ENCODE measurements around the gene HIGD2A. TPM values are rescaled to one million over a fixed set of nuclear protein-coding genes. Genes with fewer than 3 reads are reported as not detected.

The HIGD2A gene
- total RNA-seq, 2 experiments from 2014 or later, result 86.0 to 87.7 TPM

- Mint-ChIP-seq H3K9me3 (ENCODE audit: low read depth) (no peaks in the 10 kb centered on the region), H3K36me3 (peaks cover 24% of the 10 kb centered on the region), H3K27me3 (no peaks in the 10 kb centered on the region), H3K4me1 (peaks cover 33% of the 10 kb centered on the region), H3K4me3 (peak overlapping the region; percentile 96), H3K27ac (peak overlapping the region; percentile 98)
- ATAC-seq, result peak; percentile 4
- no peak for DNase-seq
- CTCF ChIA-PET, result interaction anchor here (1.2 to 1.6 kb wide), 3 partner anchors 28 to 126 kb away, joined by 4 to 6 read pairs (median 5); partner anchors contain the start of genes CLTB, HIGD2A and NOP16
Measured at GRCh38 chr5:176360894-176361436, 27.6 kb upstream of the HIGD2A start.

GRCh38 chr5:176361437-176362232, 26.9 kb upstream of the HIGD2A start, which contains the start of gene KIAA1191:
Gene KIAA1191, minus strand, starts transcription at chr5:176361764. Its CDS starts 2,256 bp downstream, at chr5:176359508.
- Mint-ChIP-seq H3K4me1 (peaks cover 36% of the 10 kb centered on the region), H3K27me3 (no peaks in the 10 kb centered on the region)
- CTCF ChIA-PET, result interaction anchor here (1.2 to 1.7 kb wide), 6 partner anchors 27 to 235 kb away, joined by 3 to 8 read pairs (median 6); partner anchors contain the start of genes CLTB, FAF2, HIGD2A and NOP16

GRCh38 chr5:176362233-176362490, 26.4 kb upstream of the HIGD2A start:
- Mint-ChIP-seq H3K4me1 (peaks cover 38% of the 10 kb centered on the region), H3K4me3 (peak overlapping the region; percentile 96), H3K27ac (peak overlapping the region; percentile 98), H3K9me3 (ENCODE audit: low read depth) (no peaks in the 10 kb centered on the region), H3K36me3 (peaks cover 18% of the 10 kb centered on the region), H3K27me3 (no peaks in the 10 kb centered on the region)
- no peak for ATAC-seq
- CTCF ChIA-PET, result interaction anchor here (1.2 to 1.7 kb wide), 6 partner anchors 26 to 235 kb away, joined by 3 to 8 read pairs (median 6); partner anchors contain the start of genes CLTB, FAF2, HIGD2A and NOP16
- DNase-seq, result no peak

More at GRCh38 chr5:176361437-176362232, 26.9 kb upstream of the HIGD2A start, which contains the start of gene KIAA1191:
- ATAC-seq (peak; percentile 91), DNase-seq (peak; percentile 98)
- Mint-ChIP-seq H3K27ac (peak within 1 kb of the TSS; percentile 98), H3K4me3 (peak within 1 kb of the TSS; percentile 96), H3K36me3 (peaks cover 18% of the 10 kb centered on the region), H3K9me3 (ENCODE audit: low read depth) (no peaks in the 10 kb centered on the region)

DNA sequence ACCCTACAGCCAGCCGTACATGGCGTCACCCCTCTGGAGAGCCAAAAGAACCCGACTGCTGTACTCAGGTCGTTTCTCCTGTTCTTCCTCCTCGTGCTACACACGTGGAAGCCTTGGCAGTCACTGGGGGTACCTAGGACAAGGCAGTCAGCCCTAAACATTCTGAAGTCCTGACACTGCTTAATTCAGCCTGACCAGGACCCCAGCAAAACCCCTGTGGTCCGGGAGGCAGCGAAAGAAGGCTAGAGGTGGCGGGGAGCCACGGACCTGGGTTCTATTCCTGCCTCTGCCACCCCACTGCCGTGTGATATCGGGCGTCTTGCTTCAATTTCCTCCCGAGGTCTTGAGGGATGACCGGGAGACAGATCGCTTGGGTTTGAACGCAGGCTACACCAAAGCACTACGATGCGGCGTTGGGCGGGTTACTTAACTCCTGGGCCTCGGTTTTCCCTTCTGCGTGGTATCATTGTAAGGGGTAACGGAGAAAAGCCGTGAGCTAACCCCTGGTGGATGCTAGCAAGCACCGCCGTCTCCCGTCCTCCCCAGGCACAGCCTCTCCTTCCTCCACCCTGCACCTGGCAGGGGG, 23.7 kb upstream of the HIGD2A start:
- ATAC-seq (no peak), DNase-seq (no peak)
- H3K36me3 Mint-ChIP-seq, result peaks cover 6% of the 10 kb centered on the region
- no peaks in the 10 kb centered on the region for H3K27me3 Mint-ChIP-seq
- H3K27ac Mint-ChIP-seq, result peak overlapping the region; percentile 40
- H3K4me3 Mint-ChIP-seq, result peak overlapping the region; percentile 68
- H3K9me3 Mint-ChIP-seq (ENCODE audit: low read depth), result no peaks in the 10 kb centered on the region
- CTCF ChIA-PET, result no interaction called here
- peaks cover 32% of the 10 kb centered on the region for H3K4me1 Mint-ChIP-seq

DNA sequence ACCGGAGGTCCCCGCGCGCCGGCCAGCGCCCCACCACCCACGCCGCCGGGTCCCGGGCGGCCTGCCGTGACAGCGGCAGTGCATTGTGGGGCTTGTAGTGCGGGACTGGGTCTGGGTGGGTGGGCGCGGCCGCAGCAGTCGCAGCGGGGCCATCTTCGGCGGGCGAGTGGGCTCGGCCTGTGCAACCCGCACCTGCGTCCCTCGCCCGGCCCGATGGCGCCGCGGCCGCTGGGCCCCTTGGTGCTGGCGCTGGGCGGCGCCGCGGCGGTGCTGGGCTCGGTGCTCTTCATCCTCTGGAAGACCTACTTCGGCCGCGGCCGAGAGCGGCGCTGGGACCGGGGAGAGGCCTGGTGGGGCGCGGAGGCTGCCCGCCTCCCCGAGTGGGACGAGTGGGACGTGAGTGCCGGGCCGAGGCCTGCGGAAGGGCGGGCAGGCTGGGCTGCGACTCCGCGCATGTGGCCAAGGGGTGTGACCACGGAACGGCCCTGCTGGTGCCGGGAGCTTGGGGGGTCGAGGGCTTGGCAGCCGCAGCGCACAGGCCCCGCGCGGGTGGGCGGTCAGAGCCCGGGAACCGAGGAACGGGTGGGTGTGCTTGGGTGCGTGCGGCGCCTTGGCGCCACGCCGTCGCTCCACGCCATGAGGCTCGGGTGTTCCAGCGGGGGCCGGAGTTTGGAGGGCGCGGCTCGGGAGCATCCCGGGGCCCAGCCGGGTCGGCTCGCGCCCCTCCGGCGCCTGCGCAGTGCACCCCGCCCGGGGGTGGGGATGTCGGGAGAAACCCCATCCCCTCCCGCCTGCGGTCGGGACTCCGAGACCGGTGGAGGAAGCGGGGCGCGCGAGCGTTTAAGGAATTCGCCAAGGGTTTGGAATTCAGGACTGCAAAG, 23.0 kb upstream of the HIGD2A start, which contains the start of gene ARL10:
TSS of gene ARL10 (plus strand) at position 137 of the 881 bp plus-strand sequence. CDS start at position 214, 77 bp downstream.
- CTCF ChIA-PET, result no interaction called here
- Mint-ChIP-seq H3K36me3 (peaks cover 5% of the 10 kb centered on the region), H3K4me3 (peak within 1 kb of the TSS; percentile 68), H3K9me3 (ENCODE audit: low read depth) (no peaks in the 10 kb centered on the region), H3K27me3 (no peaks in the 10 kb centered on the region), H3K4me1 (peaks cover 32% of the 10 kb centered on the region), H3K27ac (peak within 1 kb of the TSS; percentile 40)
- DNase-seq, result peak; percentile 50
- ATAC-seq, result peak; percentile 27

- H3K4me3 Mint-ChIP-seq, result peak overlapping the region; percentile 37
- DNase-seq, result no peak
- peaks cover 4% of the 10 kb centered on the region for H3K36me3 Mint-ChIP-seq
- H3K27me3 Mint-ChIP-seq, result no peaks in the 10 kb centered on the region
- CTCF ChIA-PET, result no interaction called here
- no peak for ATAC-seq
- H3K27ac Mint-ChIP-seq, result no peak overlapping the region
- H3K4me1 Mint-ChIP-seq, result peaks cover 32% of the 10 kb centered on the region
- no peaks in the 10 kb centered on the region for H3K9me3 Mint-ChIP-seq (ENCODE audit: low read depth)
Measured at GRCh38 chr5:176366232-176366894, 22.2 kb upstream of the HIGD2A start.

GRCh38 chr5:176368726-176369125, 19.8 kb upstream of the HIGD2A start:
- H3K4me1 Mint-ChIP-seq, result peaks cover 19% of the 10 kb centered on the region
- H3K9me3 Mint-ChIP-seq (ENCODE audit: low read depth), result no peaks in the 10 kb centered on the region
- H3K4me3 Mint-ChIP-seq, result no peak overlapping the region
- DNase-seq (no peak), ATAC-seq (no peak)
- H3K27me3 Mint-ChIP-seq, result no peaks in the 10 kb centered on the region
- peaks cover 4% of the 10 kb centered on the region for H3K36me3 Mint-ChIP-seq
- H3K27ac Mint-ChIP-seq, result no peak overlapping the region
- CTCF ChIA-PET, result no interaction called here

GRCh38 chr5:176369934-176370711, 18.4 kb upstream of the HIGD2A start:
- DNase-seq, result no peak
- no peak overlapping the region for H3K4me3 Mint-ChIP-seq
- H3K4me1 Mint-ChIP-seq, result peaks cover 14% of the 10 kb centered on the region
- ATAC-seq, result no peak
- no peak overlapping the region for H3K27ac Mint-ChIP-seq
- H3K9me3 Mint-ChIP-seq (ENCODE audit: low read depth), result no peaks in the 10 kb centered on the region
- no peaks in the 10 kb centered on the region for H3K27me3 Mint-ChIP-seq
- H3K36me3 Mint-ChIP-seq, result peaks cover 4% of the 10 kb centered on the region
- CTCF ChIA-PET, result no interaction called here

- Mint-ChIP-seq H3K27ac (no peak overlapping the region), H3K4me3 (no peak overlapping the region), H3K9me3 (ENCODE audit: low read depth) (no peaks in the 10 kb centered on the region), H3K27me3 (no peaks in the 10 kb centered on the region), H3K4me1 (peaks cover 9% of the 10 kb centered on the region), H3K36me3 (peaks cover 4% of the 10 kb centered on the region)
- CTCF ChIA-PET, result no interaction called here
- ATAC-seq (no peak), DNase-seq (no peak)
Measured at GRCh38 chr5:176371621-176372539, 16.7 kb upstream of the HIGD2A start.

DNA sequence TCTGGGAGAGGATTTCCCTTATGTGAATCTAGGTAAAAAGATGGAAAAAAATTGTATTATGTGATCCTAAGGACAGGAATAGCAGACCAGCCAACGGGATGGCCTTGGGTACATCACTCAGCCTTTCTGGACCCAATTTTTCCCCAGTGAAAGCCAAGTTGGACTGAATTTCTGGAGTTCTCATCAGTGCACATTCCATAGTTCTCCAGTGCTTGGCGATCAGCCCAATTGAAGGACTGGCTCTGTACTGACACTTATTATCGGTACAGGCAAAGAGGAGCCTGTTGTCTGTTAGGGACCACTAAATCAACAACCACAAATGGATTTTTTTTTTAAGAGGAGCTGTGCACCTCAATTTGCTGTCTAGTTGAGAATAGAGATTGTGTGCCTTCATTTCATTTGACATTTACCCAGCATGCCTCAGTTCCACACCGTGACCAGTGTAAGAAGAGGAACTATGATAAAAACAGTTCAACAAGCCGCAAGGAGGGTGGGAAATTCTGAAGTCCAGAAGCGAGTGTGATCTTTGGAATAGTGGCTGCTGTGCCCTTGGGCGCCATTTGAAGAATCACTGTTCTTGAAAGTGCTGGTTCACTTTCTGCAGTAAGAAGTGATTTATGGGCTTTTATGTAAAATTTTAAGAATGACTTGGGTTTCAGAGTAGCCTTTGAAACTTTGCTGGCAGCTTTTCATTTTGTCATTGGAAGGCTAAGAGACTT, 15.3 kb upstream of the HIGD2A start:
- Mint-ChIP-seq H3K36me3 (no peaks in the 10 kb centered on the region), H3K9me3 (ENCODE audit: low read depth) (no peaks in the 10 kb centered on the region), H3K27ac (no peak overlapping the region), H3K4me1 (no peaks in the 10 kb centered on the region), H3K4me3 (no peak overlapping the region), H3K27me3 (no peaks in the 10 kb centered on the region)
- no peak for ATAC-seq
- CTCF ChIA-PET, result interaction anchor here (1.5 kb wide), 1 partner anchor 74 kb away, joined by 4 read pairs; no protein-coding TSS in a partner anchor
- no peak for DNase-seq

- CTCF ChIA-PET, result no interaction called here
- Mint-ChIP-seq H3K9me3 (ENCODE audit: low read depth) (no peaks in the 10 kb centered on the region), H3K4me1 (peaks cover 2% of the 10 kb centered on the region), H3K36me3 (peaks cover 31% of the 10 kb centered on the region), H3K4me3 (no peak overlapping the region), H3K27me3 (no peaks in the 10 kb centered on the region), H3K27ac (no peak overlapping the region)
- no peak for DNase-seq
- no peak for ATAC-seq
Measured at GRCh38 chr5:176379881-176380280, 8.7 kb upstream of the HIGD2A start.
